ENCODE results near the gene ALPI.

The ALPI gene

GRCh38 chr2:232497348-232497747 lies 41.4 kb downstream of the ALPI start:
- H3K36me3 ChIP-seq (ENCODE audit: control insufficient read depth in 2 of 2, insufficient read depth in 1 of 2, low read length in 2 of 2): no peaks in the 10 kb centered on the region
- H3K9me3 ChIP-seq (ENCODE audit: control insufficient read depth, insufficient read depth, low read depth, low read length): no peaks in the 10 kb centered on the region
- H3K4me3 ChIP-seq (ENCODE audit: low read depth, low read length): no peak overlapping the region
- H3K4me1 ChIP-seq (ENCODE audit: control insufficient read depth, insufficient read depth, low read length): no peaks in the 10 kb centered on the region
- POLR2A ChIA-PET: interaction anchor here (0.6 kb wide), 1 partner anchor 357 kb away, joined by 3 read pairs; no protein-coding TSS in a partner anchor
- TF ChIP-seq ZNF391 (tag by site-specific recombination; IDR thresholded peaks at IDR 0.05; ENCODE audit: borderline replicate concordance, low read depth) (no peak), ZNF23 (tag by site-specific recombination; IDR thresholded peaks at IDR 0.05; ENCODE audit: borderline replicate concordance) (no peak), ELK4 (IDR thresholded peaks at IDR 0.05; ENCODE audit: borderline replicate concordance, low read depth, low read length) (no peak), ZNF132 (tag by site-specific recombination; IDR thresholded peaks at IDR 0.05; ENCODE audit: borderline replicate concordance) (no peak), ZFP37 (tag by site-specific recombination; IDR thresholded peaks at IDR 0.05) (no peak), ZSCAN18 (tag by site-specific recombination; IDR thresholded peaks at IDR 0.05) (no peak), ZBTB20 (tag by site-specific recombination; IDR thresholded peaks at IDR 0.05) (no peak), ZXDB (tag by site-specific recombination; IDR thresholded peaks at IDR 0.05) (no peak), GLIS1 (tag by site-specific recombination; IDR thresholded peaks at IDR 0.05) (no peak), ZNF48 (tag by site-specific recombination; IDR thresholded peaks at IDR 0.05) (no peak), YY2 (tag by site-specific recombination; IDR thresholded peaks at IDR 0.05) (no peak), ZNF518A (tag by site-specific recombination; conservative IDR thresholded peaks at IDR 0.05; ENCODE audit: low read depth) (no peak), ZNF37A (tag by site-specific recombination; IDR thresholded peaks at IDR 0.05) (no peak), TRIM28 (IDR thresholded peaks at IDR 0.05; ENCODE audit: borderline replicate concordance, low read length) (no peak), BCL11B (tag by site-specific recombination; IDR thresholded peaks at IDR 0.05; ENCODE audit: low read depth) (no peak), FEZF1 (tag by site-specific recombination; IDR thresholded peaks at IDR 0.05) (no peak), ZNF146 (tag by site-specific recombination; IDR thresholded peaks at IDR 0.05) (no peak), ZNF335 (tag by site-specific recombination; conservative IDR thresholded peaks at IDR 0.05) (no peak), ZNF366 (tag by site-specific recombination; conservative IDR thresholded peaks at IDR 0.05) (no peak)
- CTCF ChIA-PET: no interaction called here
- H3K27ac ChIP-seq (ENCODE audit: extremely low read depth, low read depth, low read length): no peak overlapping the region

- Histone ChIP-seq H3K27ac (ENCODE audit: extremely low read depth, low read depth, low read length) (no peak overlapping the region), H3K36me3 (ENCODE audit: control insufficient read depth in 2 of 2, insufficient read depth in 1 of 2, low read length in 2 of 2) (no peaks in the 10 kb centered on the region), H3K9me3 (ENCODE audit: control insufficient read depth, insufficient read depth, low read depth, low read length) (no peaks in the 10 kb centered on the region), H3K4me3 (ENCODE audit: low read depth, low read length) (no peak overlapping the region), H3K4me1 (ENCODE audit: control insufficient read depth, insufficient read depth, low read length) (no peaks in the 10 kb centered on the region)
- no peak for TF ChIP-seq ZNF791 (tag by site-specific recombination; IDR thresholded peaks at IDR 0.05)
- no peak for TF ChIP-seq ZNF23 (tag by site-specific recombination; IDR thresholded peaks at IDR 0.05; ENCODE audit: borderline replicate concordance)
- TF ChIP-seq, protein P1, sequence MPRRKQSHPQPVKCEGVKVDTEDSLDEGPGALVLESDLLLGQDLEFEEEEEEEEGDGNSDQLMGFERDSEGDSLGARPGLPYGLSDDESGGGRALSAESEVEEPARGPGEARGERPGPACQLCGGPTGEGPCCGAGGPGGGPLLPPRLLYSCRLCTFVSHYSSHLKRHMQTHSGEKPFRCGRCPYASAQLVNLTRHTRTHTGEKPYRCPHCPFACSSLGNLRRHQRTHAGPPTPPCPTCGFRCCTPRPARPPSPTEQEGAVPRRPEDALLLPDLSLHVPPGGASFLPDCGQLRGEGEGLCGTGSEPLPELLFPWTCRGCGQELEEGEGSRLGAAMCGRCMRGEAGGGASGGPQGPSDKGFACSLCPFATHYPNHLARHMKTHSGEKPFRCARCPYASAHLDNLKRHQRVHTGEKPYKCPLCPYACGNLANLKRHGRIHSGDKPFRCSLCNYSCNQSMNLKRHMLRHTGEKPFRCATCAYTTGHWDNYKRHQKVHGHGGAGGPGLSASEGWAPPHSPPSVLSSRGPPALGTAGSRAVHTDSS (tag by site-specific recombination; IDR thresholded peaks at IDR 0.05): peak; percentile 89
- TF ChIP-seq ZNF571 (tag by site-specific recombination; IDR thresholded peaks at IDR 0.05): no peak
- ChIA-PET CTCF (no interaction called here), POLR2A (no interaction called here)
Measured at GRCh38 chr2:232498452-232498851, 42.5 kb downstream of the ALPI start.
